ENCODE results near the gene PHF21B.

DNA sequence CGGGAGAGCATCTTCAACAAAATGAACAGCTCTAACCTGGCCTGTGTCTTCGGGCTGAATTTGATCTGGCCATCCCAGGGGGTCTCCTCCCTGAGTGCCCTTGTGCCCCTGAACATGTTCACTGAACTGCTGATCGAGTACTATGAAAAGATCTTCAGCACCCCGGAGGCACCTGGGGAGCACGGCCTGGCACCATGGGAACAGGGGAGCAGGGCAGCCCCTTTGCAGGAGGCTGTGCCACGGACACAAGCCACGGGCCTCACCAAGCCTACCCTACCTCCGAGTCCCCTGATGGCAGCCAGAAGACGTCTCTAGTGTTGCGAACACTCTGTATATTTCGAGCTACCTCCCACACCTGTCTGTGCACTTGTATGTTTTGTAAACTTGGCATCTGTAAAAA, 147.5 kb downstream of the PHF21B start:
- TF ChIP-seq ATF3 (IDR thresholded peaks at IDR 0.05; ENCODE audit: insufficient read depth, low read depth, low read length) = no peak
- no peak for TF ChIP-seq ATF2 (IDR thresholded peaks at IDR 0.05; ENCODE audit: low read length)
- TF ChIP-seq POLR2AphosphoS5 (IDR thresholded peaks at IDR 0.05; ENCODE audit: low read depth, low read length) = no peak

Data from H1 (cell line).